Endodermal cell (in vitro differentiated cells): Measurements from ENCODE around the gene YEATS2. TPM values are rescaled to one million over a fixed set of nuclear protein-coding genes. Genes with fewer than 3 reads are reported as not detected.

Experiments
- DNase-seq: peaks from one replicate; pipeline ENCODE4 v3.0.0-alpha.2; 2017
- H3K27ac ChIP-seq: 2 replicates; pipeline ENCODE4 v1.5.1; 2013; ENCODE audit warnings: mild to moderate bottlenecking, low read depth, low read length, moderate library complexity
- H3K27me3 ChIP-seq: 2 replicates; pipeline ENCODE4 v1.6.1; 2013; ENCODE audit warnings: mild to moderate bottlenecking, low read length, moderate library complexity; ENCODE audit not compliant: insufficient read depth, control insufficient read depth, poor library complexity, severe bottlenecking
- H3K36me3 ChIP-seq: 2 replicates; pipeline ENCODE4 v1.7.0; 2013; ENCODE audit warnings: mild to moderate bottlenecking, low read length, moderate library complexity; ENCODE audit not compliant: control insufficient read depth, insufficient read depth
- H3K4me1 ChIP-seq: one replicate; pipeline ENCODE4 v1.7.0; 2013; ENCODE audit warnings: low read length; ENCODE audit not compliant: control insufficient read depth, insufficient read depth
- H3K4me3 ChIP-seq: 2 replicates; pipeline ENCODE4 v1.5.1; 2013; ENCODE audit warnings: mild to moderate bottlenecking, low read length, moderate library complexity
- H3K9ac ChIP-seq: 2 replicates; pipeline ENCODE4 v1.6.1; 2013; ENCODE audit warnings: mild to moderate bottlenecking, low read length, moderate library complexity; ENCODE audit not compliant: poor library complexity, severe bottlenecking; ENCODE audit errors: extremely low read depth
- H3K9me3 ChIP-seq: 2 replicates; pipeline ENCODE4 v1.6.1; 2013; ENCODE audit warnings: mild to moderate bottlenecking, low read length, moderate library complexity; ENCODE audit not compliant: control insufficient read depth
- H3K27ac Mint-ChIP-seq: 2 replicates; pipeline ENCODE4 v1.8.0; 2020; ENCODE audit warnings: mixed read lengths
- H3K27me3 Mint-ChIP-seq: 2 replicates; pipeline ENCODE4 v1.8.0; 2021; ENCODE audit warnings: mild to moderate bottlenecking, mixed read lengths; ENCODE audit not compliant: insufficient read depth
- H3K36me3 Mint-ChIP-seq: 2 replicates; pipeline ENCODE4 v1.8.0; 2020; ENCODE audit warnings: low read depth, mixed read lengths
- H3K4me1 Mint-ChIP-seq: 2 replicates; pipeline ENCODE4 v1.8.0; 2020; ENCODE audit warnings: mixed read lengths
- H3K4me3 Mint-ChIP-seq: 2 replicates; pipeline ENCODE4 v1.8.0; 2020; ENCODE audit warnings: mild to moderate bottlenecking, moderate library complexity, mixed read lengths
- H3K9me3 Mint-ChIP-seq: 2 replicates; pipeline ENCODE4 v1.8.0; 2020; ENCODE audit warnings: mild to moderate bottlenecking, mixed read lengths
- WGBS, 2 experiments: methylation state at CpG; one replicate each; pipeline versions ENCODE4 v1.1.5 to v1.1.7; 2013; ENCODE audit warnings: missing lambda C conversion rate in 2 of 2, mixed read lengths in 1 of 2; ENCODE audit not compliant: insufficient coverage in 1 of 2, insufficient read length in 1 of 2; 5-methylcytosine and 5-hydroxymethylcytosine counted together
- total RNA-seq, 2 donors: library from RNA; stranded (reverse); fragmentation: NEBNext Ultra II Directional in 1 of 2; extraction: Animal tissue kit (Norgen Biotek cat#: 25700) in 1 of 2; gene quantifications; 2 replicates in 1 of 2; 3 replicates in 1 of 2; pipeline ENCODE4 v1.2.1, GENCODE V29; 2021
- TF ChIP-seq, protein P1 (sequence below): fragments of 200-600 bp; sonication (generic); conservative IDR thresholded peaks from 2 replicates; pipeline ENCODE4 v1.5.0; 2021; ENCODE audit warnings: antibody characterized with exemption, mild to moderate bottlenecking

YEATS2 gene
- total RNA-seq, 2 donors from 2014 or later = 53.4 to 55.8 TPM

DNA sequence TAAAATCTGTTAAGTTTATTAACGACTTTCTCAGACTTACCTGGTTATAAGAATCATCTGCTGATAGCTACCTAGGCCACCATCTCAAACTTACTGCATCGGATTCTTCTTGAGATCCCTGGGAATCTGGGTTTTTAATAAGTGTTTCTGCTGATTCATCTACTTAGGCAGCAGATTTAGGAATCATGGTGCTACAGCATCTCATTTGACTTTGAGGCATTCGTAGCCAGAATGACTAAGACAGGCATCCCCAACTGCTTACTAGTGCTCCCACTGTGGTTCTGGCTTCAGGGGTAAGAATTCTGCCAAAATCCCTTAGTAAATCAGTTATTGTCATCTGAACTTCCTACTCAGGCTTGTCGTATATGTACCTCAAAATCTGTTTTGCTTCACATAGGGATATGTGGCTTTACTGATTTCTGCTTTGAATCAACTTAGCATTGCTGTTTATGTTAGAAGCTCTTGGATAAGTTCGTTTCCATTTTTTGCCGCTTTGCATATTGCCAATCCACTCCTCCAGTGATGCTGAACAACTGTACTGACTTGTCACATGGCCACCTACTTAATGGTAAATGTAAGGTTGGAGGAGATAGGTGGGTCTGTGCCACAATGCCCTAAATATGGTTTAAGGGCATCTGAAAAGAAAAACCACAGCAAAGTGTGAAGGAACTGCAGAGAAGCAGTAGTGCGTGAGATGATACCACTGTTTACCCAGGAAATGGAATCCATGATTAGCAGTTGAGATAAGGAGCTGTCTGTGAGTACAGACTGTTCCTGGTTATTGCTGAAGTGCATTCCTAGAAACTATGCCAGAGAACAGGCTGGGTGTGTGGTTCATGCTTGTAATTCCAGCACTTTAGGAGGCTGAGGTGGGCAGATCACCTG is 67.5 kb downstream of the YEATS2 start:
- Histone ChIP-seq H3K9ac (no peak overlapping the region), H3K9me3 (no peaks in the 10 kb centered on the region), H3K27me3 (no peaks in the 10 kb centered on the region), H3K36me3 (peaks cover 68% of the 10 kb centered on the region), H3K4me1 (peaks cover 5% of the 10 kb centered on the region), H3K27ac (no peak overlapping the region), H3K4me3 (no peak overlapping the region)
- Mint-ChIP-seq H3K27ac (peak overlapping the region; percentile 34), H3K36me3 (peaks cover 54% of the 10 kb centered on the region), H3K4me1 (peaks cover 19% of the 10 kb centered on the region), H3K4me3 (no peak overlapping the region), H3K27me3 (no peaks in the 10 kb centered on the region), H3K9me3 (no peaks in the 10 kb centered on the region)
- TF ChIP-seq, protein P1, sequence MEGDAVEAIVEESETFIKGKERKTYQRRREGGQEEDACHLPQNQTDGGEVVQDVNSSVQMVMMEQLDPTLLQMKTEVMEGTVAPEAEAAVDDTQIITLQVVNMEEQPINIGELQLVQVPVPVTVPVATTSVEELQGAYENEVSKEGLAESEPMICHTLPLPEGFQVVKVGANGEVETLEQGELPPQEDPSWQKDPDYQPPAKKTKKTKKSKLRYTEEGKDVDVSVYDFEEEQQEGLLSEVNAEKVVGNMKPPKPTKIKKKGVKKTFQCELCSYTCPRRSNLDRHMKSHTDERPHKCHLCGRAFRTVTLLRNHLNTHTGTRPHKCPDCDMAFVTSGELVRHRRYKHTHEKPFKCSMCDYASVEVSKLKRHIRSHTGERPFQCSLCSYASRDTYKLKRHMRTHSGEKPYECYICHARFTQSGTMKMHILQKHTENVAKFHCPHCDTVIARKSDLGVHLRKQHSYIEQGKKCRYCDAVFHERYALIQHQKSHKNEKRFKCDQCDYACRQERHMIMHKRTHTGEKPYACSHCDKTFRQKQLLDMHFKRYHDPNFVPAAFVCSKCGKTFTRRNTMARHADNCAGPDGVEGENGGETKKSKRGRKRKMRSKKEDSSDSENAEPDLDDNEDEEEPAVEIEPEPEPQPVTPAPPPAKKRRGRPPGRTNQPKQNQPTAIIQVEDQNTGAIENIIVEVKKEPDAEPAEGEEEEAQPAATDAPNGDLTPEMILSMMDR = no peak
- no peak for DNase-seq
- 93 to 97% methylated on average over 5 to 7 of the region's 7 CpGs for WGBS, 2 experiments

DNA sequence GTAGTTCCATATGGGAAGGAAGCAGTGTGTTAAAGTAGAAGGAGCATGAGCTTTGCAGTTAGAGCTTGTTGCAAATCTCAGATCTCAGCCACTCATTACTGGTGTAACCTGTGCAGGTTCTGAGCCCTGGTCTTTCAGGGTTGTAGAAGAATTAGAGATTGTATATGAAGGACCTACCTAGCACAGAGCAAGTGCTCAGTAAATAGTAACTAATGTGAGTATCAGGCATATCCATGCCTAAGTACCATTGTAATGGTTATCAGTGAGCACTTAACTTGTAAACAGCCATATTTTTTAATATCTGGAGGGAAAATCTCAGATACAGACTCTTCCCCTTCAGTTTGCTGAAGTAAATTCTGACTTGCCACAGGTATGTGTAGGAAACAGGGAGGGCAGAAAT is 68.5 kb downstream of the YEATS2 start:
- Mint-ChIP-seq H3K9me3 (no peaks in the 10 kb centered on the region), H3K36me3 (peaks cover 52% of the 10 kb centered on the region), H3K4me3 (no peak overlapping the region), H3K27ac (peak overlapping the region; percentile 2), H3K27me3 (no peaks in the 10 kb centered on the region), H3K4me1 (peaks cover 19% of the 10 kb centered on the region)
- DNase-seq = no peak
- H3K27me3 ChIP-seq = no peaks in the 10 kb centered on the region
- no peak overlapping the region for H3K9ac ChIP-seq
- TF ChIP-seq, protein P1 = no peak
- peaks cover 66% of the 10 kb centered on the region for H3K36me3 ChIP-seq
- H3K4me3 ChIP-seq = no peak overlapping the region
- peaks cover 5% of the 10 kb centered on the region for H3K4me1 ChIP-seq
- no peak overlapping the region for H3K27ac ChIP-seq
- no peaks in the 10 kb centered on the region for H3K9me3 ChIP-seq

DNA sequence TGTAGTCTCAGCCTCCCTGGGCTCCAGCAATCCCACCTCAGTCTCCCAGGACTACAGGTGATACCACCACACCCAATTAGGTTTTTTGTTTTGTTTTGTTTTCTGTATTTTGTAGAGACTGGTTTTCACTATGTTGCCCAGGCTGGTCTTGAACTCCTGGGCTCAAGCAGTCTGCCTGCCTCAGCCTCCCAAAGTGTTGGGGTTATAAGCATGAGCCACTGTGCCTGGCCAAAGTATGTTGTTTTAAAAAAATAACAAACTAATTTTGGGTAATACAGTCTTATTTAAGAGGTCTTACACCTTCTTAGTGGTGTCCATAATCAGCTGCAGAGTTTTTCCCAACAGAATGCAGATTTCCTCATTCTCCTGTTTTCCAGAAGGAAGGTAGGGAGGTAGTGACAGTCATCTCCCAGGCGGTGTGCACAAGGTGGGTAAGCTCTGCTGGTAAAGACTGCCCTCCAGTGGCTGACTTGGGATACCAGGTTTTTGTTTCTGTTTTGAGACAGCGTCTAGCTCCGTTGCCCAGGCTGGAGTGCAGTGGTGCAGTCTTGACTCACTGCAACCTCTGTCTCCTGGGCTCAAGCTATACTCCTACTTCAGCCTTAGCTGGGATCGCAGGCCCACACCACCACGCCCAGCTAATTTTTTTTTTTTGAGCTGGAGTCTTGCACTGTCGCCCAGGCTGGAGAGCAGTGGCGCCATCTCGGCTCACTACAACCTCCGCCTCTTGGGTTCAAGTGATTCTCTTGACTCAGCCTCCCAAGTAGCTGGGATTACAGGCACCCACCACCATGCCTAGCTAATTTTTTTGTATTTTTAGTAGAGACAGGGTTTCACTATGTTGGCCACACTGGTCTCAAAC is 69.4 kb downstream of the YEATS2 start:
- TF ChIP-seq, protein P1 = peak; percentile 91
- Mint-ChIP-seq H3K4me3 (no peak overlapping the region), H3K27ac (peak overlapping the region; percentile 48), H3K4me1 (peaks cover 19% of the 10 kb centered on the region), H3K36me3 (peaks cover 50% of the 10 kb centered on the region), H3K9me3 (no peaks in the 10 kb centered on the region), H3K27me3 (no peaks in the 10 kb centered on the region)
- 84 to 85% methylated on average over 7 to 9 of the region's 9 CpGs for WGBS, 2 experiments
- H3K4me3 ChIP-seq = no peak overlapping the region
- H3K36me3 ChIP-seq = peaks cover 59% of the 10 kb centered on the region
- no peaks in the 10 kb centered on the region for H3K27me3 ChIP-seq
- H3K9me3 ChIP-seq = no peaks in the 10 kb centered on the region
- H3K4me1 ChIP-seq = peaks cover 5% of the 10 kb centered on the region
- H3K27ac ChIP-seq = no peak overlapping the region
- no peak overlapping the region for H3K9ac ChIP-seq
- peak; percentile 93 for DNase-seq
